HCT116 (cell line): ENCODE measurements around the gene NFIC.

ENCODE experiments used
- CTCF ChIP-seq, 3 experiments: fragments of 200-600 bp in 1 of 3; sonication (generic) in 1 of 3; IDR thresholded peaks in 2 of 3; conservative IDR thresholded peaks in 1 of 3; 2 replicates each; pipeline ENCODE4 v1.5.1; 2012 to 2017; ENCODE audit warnings: low read depth in 2 of 3, low read length in 2 of 3, antibody characterized with exemption in 1 of 3, borderline replicate concordance in 1 of 3, control low read depth in 1 of 3, mild to moderate bottlenecking in 1 of 3, mixed read lengths in 1 of 3, mixed run types in 1 of 3, moderate library complexity in 1 of 3; ENCODE audit not compliant: insufficient read depth in 1 of 3
- EZH2 ChIP-seq: fragments of 200-600 bp; sonication (generic); IDR thresholded peaks from 2 replicates; pipeline ENCODE4 v1.6.1; 2017; ENCODE audit warnings: antibody characterized with exemption, mixed run types
- POLR2A ChIP-seq: IDR thresholded peaks from 2 replicates; pipeline ENCODE4 v1.7.0; 2011; ENCODE audit warnings: borderline replicate concordance; ENCODE audit not compliant: insufficient read depth, insufficient read length; ENCODE audit errors: extremely low read depth
- POLR2AphosphoS5 ChIP-seq: IDR thresholded peaks from 2 replicates; pipeline ENCODE4 v1.6.1; 2011; ENCODE audit warnings: mild to moderate bottlenecking, low read depth, low read length, moderate library complexity
- RAD21 ChIP-seq: IDR thresholded peaks from 2 replicates; pipeline ENCODE4 v1.6.1; 2012; ENCODE audit warnings: low read depth, mild to moderate bottlenecking

DNA sequence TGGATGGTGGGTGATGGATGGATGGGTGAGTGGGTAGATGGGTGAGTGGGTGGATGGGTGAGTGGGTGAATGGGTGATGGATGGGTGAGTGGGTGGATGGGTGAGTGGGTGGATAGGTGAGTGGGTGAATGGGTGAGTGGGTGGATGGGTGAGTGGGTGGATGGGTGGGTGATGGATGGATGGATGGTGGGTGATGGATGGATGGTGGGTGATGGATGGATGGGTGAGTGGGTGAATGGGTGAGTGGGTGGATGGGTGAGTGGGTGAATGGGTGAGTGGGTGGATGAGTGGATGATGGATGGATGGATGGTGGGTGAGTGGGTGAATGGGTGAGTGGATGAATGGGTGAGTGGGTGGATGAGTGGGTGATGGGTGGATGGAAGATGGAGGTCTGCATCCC is 111.1 kb downstream of the NFIC start:
- no peak for TF ChIP-seq POLR2A
- TF ChIP-seq CTCF (IDR thresholded peaks at IDR 0.05 in 2 of 3, conservative IDR thresholded peaks at IDR 0.05 in 1 of 3; ENCODE audit: borderline replicate concordance in 1 of 3, insufficient read depth in 1 of 3, low read depth in 2 of 3, low read length in 2 of 3): no peak
- TF ChIP-seq EZH2: no peak
- TF ChIP-seq POLR2AphosphoS5: no peak
- TF ChIP-seq RAD21: no peak
